Ishikawa (cell line): ENCODE results near the gene RPRD1A.

Experiments
- CEBPB ChIP-seq: IDR thresholded peaks from 2 replicates; pipeline ENCODE4 v1.6.1; 2012
- CREB1 ChIP-seq: IDR thresholded peaks from 2 replicates; pipeline ENCODE4 v1.6.1; 2012; ENCODE audit warnings: low read depth
- EGR1 ChIP-seq: IDR thresholded peaks from 2 replicates; pipeline ENCODE4 v1.6.1; 2012
- EP300 ChIP-seq: IDR thresholded peaks from 2 replicates; pipeline ENCODE4 v1.6.1; 2012; ENCODE audit warnings: borderline replicate concordance
- NFIC ChIP-seq: IDR thresholded peaks from 2 replicates; pipeline ENCODE4 v1.6.1; 2012
- RAD21 ChIP-seq: IDR thresholded peaks from 2 replicates; pipeline ENCODE4 v1.6.1; 2012; ENCODE audit warnings: low read depth
- REST ChIP-seq: IDR thresholded peaks from 2 replicates; pipeline ENCODE4 v1.6.1; 2012; ENCODE audit warnings: low read depth, mild to moderate bottlenecking
- TAF1 ChIP-seq: IDR thresholded peaks from 2 replicates; pipeline ENCODE4 v1.6.1; 2012; ENCODE audit warnings: low read depth, mild to moderate bottlenecking
- USF1 ChIP-seq: IDR thresholded peaks from 2 replicates; pipeline ENCODE4 v1.6.1; 2012
- YY1 ChIP-seq: IDR thresholded peaks from 2 replicates; pipeline ENCODE4 v1.6.1; 2012; ENCODE audit warnings: low read depth

DNA sequence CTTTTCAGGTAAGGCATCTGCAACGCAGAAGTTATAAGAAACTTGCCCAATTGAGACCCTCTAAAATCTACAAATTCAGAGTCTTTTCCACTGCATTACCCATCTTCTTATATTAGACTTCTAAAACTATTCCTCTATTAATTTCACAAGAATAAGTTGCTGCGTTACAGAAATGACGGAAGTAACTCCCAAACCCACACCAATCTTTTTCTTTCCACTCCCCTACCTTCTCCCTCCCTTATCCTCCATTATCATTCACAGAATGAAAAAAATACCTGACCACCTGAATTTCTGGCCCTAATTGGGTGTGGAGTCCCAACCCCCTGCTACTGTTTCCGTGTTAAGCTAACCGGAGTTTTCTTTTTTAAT lies 689 bp downstream of the RPRD1A start:
- TF ChIP-seq NFIC (no peak), RAD21 (no peak), USF1 (no peak), REST (no peak), TAF1 (no peak), EGR1 (no peak), CEBPB (no peak), EP300 (no peak), CREB1 (no peak), YY1 (no peak)
